Activated CD8-positive, alpha-beta T cell treated with anti-CD3 and anti-CD28 coated beads for 36 hours (primary cell): Measurements from ENCODE around the gene SPAG8. TPM values are rescaled to one million over a fixed set of nuclear protein-coding genes. Genes with fewer than 3 reads are reported as not detected.

ENCODE experiments used
- ATAC-seq: fragments of 200-7000 bp; cut with Tn5 transposase; one replicate; pipeline ENCODE4 v1.10.0; 2021; ENCODE audit warnings: mild to moderate bottlenecking, moderate library complexity
- CTCF ChIA-PET: fragments of 350-600 bp; sonication (Branson Sonifier 250); formaldehyde crosslinking; loops from one replicate; lab custom pipeline; 2021; ENCODE audit warnings: antibody characterized with exemption; lab: Charles Lee
- POLR2A ChIA-PET: fragments of 350-600 bp; sonication (Branson Sonifier 250); formaldehyde crosslinking; loops from one replicate; lab custom pipeline; 2021; ENCODE audit warnings: antibody characterized with exemption; lab: Charles Lee
- DNase-seq: peaks from one replicate; pipeline ENCODE4 v3.0.0-alpha.2; 2020
- H3K27ac Mint-ChIP-seq: one replicate; pipeline ENCODE4 v1.8.0; 2021; ENCODE audit warnings: mild to moderate bottlenecking, mixed read lengths
- H3K27me3 Mint-ChIP-seq: one replicate; pipeline ENCODE4 v1.8.0; 2021; ENCODE audit warnings: mixed read lengths
- H3K36me3 Mint-ChIP-seq: one replicate; pipeline ENCODE4 v1.8.0; 2021; ENCODE audit warnings: low read depth, mixed read lengths
- H3K4me1 Mint-ChIP-seq: one replicate; pipeline ENCODE4 v1.8.0; 2021; ENCODE audit warnings: low read depth, mixed read lengths
- H3K4me3 Mint-ChIP-seq: one replicate; pipeline ENCODE4 v1.8.0; 2021; ENCODE audit warnings: mild to moderate bottlenecking, moderate library complexity, mixed read lengths
- H3K9me3 Mint-ChIP-seq: one replicate; pipeline ENCODE4 v1.8.0; 2021; ENCODE audit warnings: mixed read lengths
- intact Hi-C: fragments of 100-400 bp; cut with micrococcal nuclease; formaldehyde crosslinking; loops from one replicate; pipeline ENCODE4 v1.10.0; 2022
- total RNA-seq, 2 experiments: library from RNA; stranded (reverse); gene quantifications; one replicate each; pipeline ENCODE4 v1.2.3, GENCODE V29; 2021
- TF ChIP-seq, protein P1 (sequence below): fragments of 200-600 bp; IDR thresholded peaks from one replicate; pipeline ENCODE4 v1.8.0; 2022; ENCODE audit warnings: antibody characterized with exemption, mild to moderate bottlenecking

The SPAG8 gene
- total RNA-seq, 2 experiments from 2014 or later, result 0.63 to 1.1 TPM

DNA sequence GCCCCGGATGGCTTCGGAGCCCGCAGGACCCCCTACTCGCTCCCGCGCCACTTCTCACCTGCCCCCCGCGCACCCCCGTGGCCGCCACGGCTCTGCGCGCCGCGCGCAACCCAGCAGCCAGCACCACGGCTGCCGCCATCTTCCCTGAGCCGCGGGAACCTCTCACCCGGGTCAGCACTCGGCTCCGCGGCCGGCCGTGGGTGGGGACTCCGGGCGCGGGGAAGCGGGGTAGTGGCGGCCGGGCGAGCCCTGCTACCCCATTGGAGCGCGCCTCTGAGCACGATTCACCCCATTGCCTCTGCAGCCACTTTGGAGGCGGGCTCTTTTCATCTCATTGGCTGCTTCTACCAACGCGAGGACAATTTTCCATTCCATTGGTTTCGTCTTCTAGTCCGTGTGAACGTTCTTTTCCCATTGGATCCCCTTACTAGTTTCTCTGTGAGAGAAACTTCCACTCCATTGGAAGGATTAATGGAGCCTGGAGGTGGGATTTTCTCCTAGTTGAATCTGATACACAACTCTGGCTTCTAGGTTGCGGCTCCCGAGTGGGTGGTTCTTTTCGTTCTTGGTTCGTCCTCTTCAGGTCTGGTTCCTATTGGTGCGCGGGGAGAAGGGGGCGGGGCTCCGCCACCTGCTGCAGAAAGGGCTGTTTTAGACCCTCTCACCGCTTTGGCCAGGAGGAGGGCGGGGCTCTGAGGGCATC lies 2.9 kb upstream of the SPAG8 start, which contains the start of gene HINT2:
Gene HINT2, minus strand, starts transcription at position 202 of the 703 bp plus-strand sequence. Its CDS starts 63 bp downstream, at position 139.
- H3K9me3 Mint-ChIP-seq, result no peaks in the 10 kb centered on the region
- H3K36me3 Mint-ChIP-seq, result peaks cover 6% of the 10 kb centered on the region
- ChIA-PET CTCF (interaction anchor here (0.8 to 4.4 kb wide), 11 partner anchors 11 to 211 kb away, joined by 3 to 22 read pairs (median 5); partner anchors contain the start of gene TLN1), POLR2A (interaction anchor here (0.6 to 1.3 kb wide), 2 partner anchors 36 to 62 kb away, joined by 3 read pairs; no protein-coding TSS in a partner anchor)
- TF ChIP-seq, protein P1, sequence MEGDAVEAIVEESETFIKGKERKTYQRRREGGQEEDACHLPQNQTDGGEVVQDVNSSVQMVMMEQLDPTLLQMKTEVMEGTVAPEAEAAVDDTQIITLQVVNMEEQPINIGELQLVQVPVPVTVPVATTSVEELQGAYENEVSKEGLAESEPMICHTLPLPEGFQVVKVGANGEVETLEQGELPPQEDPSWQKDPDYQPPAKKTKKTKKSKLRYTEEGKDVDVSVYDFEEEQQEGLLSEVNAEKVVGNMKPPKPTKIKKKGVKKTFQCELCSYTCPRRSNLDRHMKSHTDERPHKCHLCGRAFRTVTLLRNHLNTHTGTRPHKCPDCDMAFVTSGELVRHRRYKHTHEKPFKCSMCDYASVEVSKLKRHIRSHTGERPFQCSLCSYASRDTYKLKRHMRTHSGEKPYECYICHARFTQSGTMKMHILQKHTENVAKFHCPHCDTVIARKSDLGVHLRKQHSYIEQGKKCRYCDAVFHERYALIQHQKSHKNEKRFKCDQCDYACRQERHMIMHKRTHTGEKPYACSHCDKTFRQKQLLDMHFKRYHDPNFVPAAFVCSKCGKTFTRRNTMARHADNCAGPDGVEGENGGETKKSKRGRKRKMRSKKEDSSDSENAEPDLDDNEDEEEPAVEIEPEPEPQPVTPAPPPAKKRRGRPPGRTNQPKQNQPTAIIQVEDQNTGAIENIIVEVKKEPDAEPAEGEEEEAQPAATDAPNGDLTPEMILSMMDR, result no peak
- H3K27me3 Mint-ChIP-seq, result no peaks in the 10 kb centered on the region
- peak within 1 kb of the TSS; percentile 92 for H3K4me3 Mint-ChIP-seq
- DNase-seq (peak; percentile 100), ATAC-seq (peak; percentile 85)
- intact Hi-C loops, result loop anchor here (5.0 to 10.0 kb wide), 2 partner anchors 83 to 160 kb away; partner anchors contain the start of genes CCDC107, CREB3, RMRP and SIT1
- H3K27ac Mint-ChIP-seq, result peak within 1 kb of the TSS; percentile 97
- peaks cover 34% of the 10 kb centered on the region for H3K4me1 Mint-ChIP-seq

GRCh38 chr9:35814106-35814840 lies 2.2 kb upstream of the SPAG8 start:
- CTCF ChIA-PET, result interaction anchor here (0.8 to 4.4 kb wide), 12 partner anchors 10 to 211 kb away, joined by 3 to 22 read pairs (median 4); partner anchors contain the start of gene TLN1
- ATAC-seq, result peak; percentile 11
- Mint-ChIP-seq H3K4me1 (peaks cover 37% of the 10 kb centered on the region), H3K27ac (peak overlapping the region; percentile 97), H3K4me3 (peak overlapping the region; percentile 92), H3K36me3 (peaks cover 6% of the 10 kb centered on the region), H3K9me3 (no peaks in the 10 kb centered on the region), H3K27me3 (no peaks in the 10 kb centered on the region)
- POLR2A ChIA-PET, result interaction anchor here (0.6 to 1.3 kb wide), 5 partner anchors 10 to 186 kb away, joined by 3 to 4 read pairs (median 3); no protein-coding TSS in a partner anchor
- peak; percentile 68 for DNase-seq
- intact Hi-C loops, result loop anchor here (10.0 kb wide), 1 partner anchor 159 kb away; the partner anchor contains the start of genes CCDC107, RMRP and SIT1
- TF ChIP-seq, protein P1, result no peak

GRCh38 chr9:35813434-35814105 lies 1.5 kb upstream of the SPAG8 start:
- POLR2A ChIA-PET, result interaction anchor here (0.9 to 2.4 kb wide), 7 partner anchors 10 to 210 kb away, joined by 3 to 6 read pairs (median 3); no protein-coding TSS in a partner anchor
- DNase-seq (no peak), ATAC-seq (no peak)
- Mint-ChIP-seq H3K27me3 (no peaks in the 10 kb centered on the region), H3K4me1 (peaks cover 37% of the 10 kb centered on the region), H3K27ac (peak overlapping the region; percentile 97), H3K4me3 (peak overlapping the region; percentile 92), H3K36me3 (peaks cover 6% of the 10 kb centered on the region), H3K9me3 (no peaks in the 10 kb centered on the region)
- CTCF ChIA-PET, result interaction anchor here (1.1 to 4.4 kb wide), 11 partner anchors 9 to 210 kb away, joined by 3 to 22 read pairs (median 5); partner anchors contain the start of gene TLN1
- intact Hi-C loops, result loop anchor here (10.0 kb wide), 1 partner anchor 159 kb away; the partner anchor contains the start of genes CCDC107, RMRP and SIT1
- TF ChIP-seq, protein P1, result no peak

- Mint-ChIP-seq H3K27me3 (no peaks in the 10 kb centered on the region), H3K9me3 (no peaks in the 10 kb centered on the region), H3K27ac (peak overlapping the region; percentile 91), H3K4me1 (peaks cover 37% of the 10 kb centered on the region), H3K4me3 (peak overlapping the region; percentile 92), H3K36me3 (peaks cover 9% of the 10 kb centered on the region)
- intact Hi-C loops, result loop anchor here (10.0 kb wide), 1 partner anchor 157 kb away; the partner anchor contains the start of genes CCDC107, RMRP and SIT1
- POLR2A ChIA-PET, result interaction anchor here (0.7 to 2.4 kb wide), 7 partner anchors 11 to 208 kb away, joined by 3 to 6 read pairs (median 3); partner anchors contain the start of genes CCDC107, FAM221B, RMRP and TMEM8B
- ATAC-seq (no peak), DNase-seq (no peak)
- CTCF ChIA-PET, result interaction anchor here (0.8 to 4.4 kb wide), 16 partner anchors 9 to 378 kb away, joined by 3 to 22 read pairs (median 4); partner anchors contain the start of genes CCDC107, GBA2, RGP1 and RMRP
- TF ChIP-seq, protein P1, result no peak
Observed at GRCh38 chr9:35811381-35812024, 559 bp downstream of the SPAG8 start.
